Measurements from ENCODE around the gene STARD3. TPM values are rescaled to one million over a fixed set of nuclear protein-coding genes. Genes with fewer than 3 reads are reported as not detected.

STARD3 gene
- total and polyA plus RNA-seq, 2 of the 13 experiments (the other 11 are each of a cell fraction or from before 2014, with no cell fraction given): 34.6 to 100 TPM

- no peak for TF ChIP-seq HDAC6 (IDR thresholded peaks at IDR 0.05; ENCODE audit: low read depth, low read length)
- TF ChIP-seq ZNF234 (CRISPR knock-in tag; conservative IDR thresholded peaks at IDR 0.05): no peak
- no peak for TF ChIP-seq HNRNPH1 (optimal IDR thresholded peaks at IDR 0.05; ENCODE audit: low read depth, low read length)
- TF ChIP-seq ZFP62 (CRISPR knock-in tag; IDR thresholded peaks at IDR 0.05): no peak
- TF ChIP-seq ZNF557 (CRISPR knock-in tag; IDR thresholded peaks at IDR 0.05): no peak
- TF ChIP-seq SMARCC2 (IDR thresholded peaks at IDR 0.05): no peak
- no peak for TF ChIP-seq TMF1 (CRISPR knock-in tag; IDR thresholded peaks at IDR 0.05; ENCODE audit: low read depth)
- 0 out of 2 replicates have a peak, but pooled peaks have one; percentile 34 for TF ChIP-seq RCOR2 (CRISPR knock-in tag; IDR thresholded peaks at IDR 0.05)
- no peak for TF ChIP-seq SP1 (IDR thresholded peaks at IDR 0.05)
- TF ChIP-seq SP1 (CRISPR knock-in tag; IDR thresholded peaks at IDR 0.05): no peak
- TF ChIP-seq ZNF737 (CRISPR knock-in tag; IDR thresholded peaks at IDR 0.05; ENCODE audit: borderline replicate concordance): no peak
- TF ChIP-seq SUZ12 (IDR thresholded peaks at IDR 0.05; ENCODE audit: low read depth, low read length): no peak
- TF ChIP-seq HOXA9 (CRISPR knock-in tag; IDR thresholded peaks at IDR 0.05; ENCODE audit: borderline replicate concordance): no peak
- TF ChIP-seq ZNF296 (CRISPR knock-in tag; conservative IDR thresholded peaks at IDR 0.05): no peak
- TF ChIP-seq TBP (CRISPR knock-in tag; IDR thresholded peaks at IDR 0.05): no peak
- TF ChIP-seq NR2F1 (CRISPR knock-in tag; IDR thresholded peaks at IDR 0.05): peak in 1 of 2 experiments; percentile 61; a peak in 1 of 4 replicates
- TF ChIP-seq ZNF383 (CRISPR knock-in tag; IDR thresholded peaks at IDR 0.05; ENCODE audit: borderline replicate concordance): peak; percentile 74; the same call in 1 of the 2 replicates
- TF ChIP-seq NCOA5 (CRISPR knock-in tag; IDR thresholded peaks at IDR 0.05): no peak
- TF ChIP-seq ZNF256 (CRISPR knock-in tag; conservative IDR thresholded peaks at IDR 0.05): no peak
- TF ChIP-seq HES4 (CRISPR knock-in tag; IDR thresholded peaks at IDR 0.05; ENCODE audit: borderline replicate concordance): 0 out of 2 replicates have a peak, but pooled peaks have one; percentile 14
- no peak for TF ChIP-seq PHF5A (CRISPR knock-in tag; IDR thresholded peaks at IDR 0.05; ENCODE audit: low read depth, unreplicated experiment)
- TF ChIP-seq ZNF530 (CRISPR knock-in tag; IDR thresholded peaks at IDR 0.05; ENCODE audit: low read depth): no peak
- no peak; the same call in none of the 2 replicates for TF ChIP-seq HIVEP1 (CRISPR knock-in tag; IDR thresholded peaks at IDR 0.05)
- TF ChIP-seq ZNF205 (CRISPR knock-in tag; IDR thresholded peaks at IDR 0.05): no peak
- TF ChIP-seq IRF9 (CRISPR knock-in tag; IDR thresholded peaks at IDR 0.05; ENCODE audit: borderline replicate concordance): peak; percentile 72
- peak; percentile 84 for TF ChIP-seq CREM (IDR thresholded peaks at IDR 0.05)
- no peak for TF ChIP-seq CREM (CRISPR knock-in tag; IDR thresholded peaks at IDR 0.05)
- TF ChIP-seq ZNF770 (CRISPR knock-in tag; IDR thresholded peaks at IDR 0.05): 0 out of 2 replicates have a peak, but pooled peaks have one; percentile 47
- no peak; the same call in 1 of the 2 replicates for TF ChIP-seq ISL2 (CRISPR knock-in tag; IDR thresholded peaks at IDR 0.05)
- TF ChIP-seq ZNF329 (CRISPR knock-in tag; IDR thresholded peaks at IDR 0.05; ENCODE audit: low read depth): no peak
These were observed 66.3 kb downstream of the STARD3 start (continued) for GRCh38 chr17:39702901-39703893.

Measured in HepG2 (cell line).